ENCODE measurements around the gene ILKAP. TPM values are rescaled to one million over a fixed set of nuclear protein-coding genes. Genes with fewer than 3 reads are reported as not detected.

The ILKAP gene
- total and polyA plus RNA-seq, 2 donors (not counting 1 experiment from before 2014, with no cell fraction given) = 27.9 to 31.3 TPM

GRCh38 chr2:238235331-238235732 lies 31.8 kb upstream of the ILKAP start:
- H3K4me3 ChIP-seq (replicated peaks in 1 of 4; ENCODE audit: control extremely low read depth in 1 of 4, insufficient read depth in 1 of 4, low read depth in 3 of 4, low read length in 4 of 4) = no peak overlapping the region
- peak; percentile 27 to 43 for DNase-seq (ENCODE audit: low read depth in 2 of 2)
- no peaks in the 10 kb centered on the region for H4K20me1 ChIP-seq (ENCODE audit: control insufficient read depth, extremely low read depth, insufficient read depth, low read length)

GRCh38 chr2:238233625-238234024 lies 30.1 kb upstream of the ILKAP start:
- no peak for TF ChIP-seq CTCF (conservative IDR thresholded peaks at IDR 0.05 in 1 of 2, IDR thresholded peaks at IDR 0.05 in 1 of 2; ENCODE audit: low read depth in 1 of 2, low read length in 2 of 2)
- no peak for TF ChIP-seq EZH2 (IDR thresholded peaks at IDR 0.05; ENCODE audit: low read length, missing control alignments)
- H3K4me3 ChIP-seq (replicated peaks in 1 of 4; ENCODE audit: control extremely low read depth in 1 of 4, insufficient read depth in 1 of 4, low read depth in 3 of 4, low read length in 4 of 4) = no peak overlapping the region

More at GRCh38 chr2:238235331-238235732, 31.8 kb upstream of the ILKAP start:
- Histone ChIP-seq H2AFZ (ENCODE audit: low read length) (no peak overlapping the region), H3K27ac (ENCODE audit: insufficient read depth, low read length) (no peak overlapping the region), H3K4me1 (ENCODE audit: control insufficient read depth, extremely low read depth, insufficient read depth, low read length) (no peaks in the 10 kb centered on the region), H3K9me3 (ENCODE audit: control insufficient read depth, insufficient read depth, low read depth, low read length) (no peaks in the 10 kb centered on the region), H3K27me3 (ENCODE audit: control insufficient read depth, insufficient read depth, low read length) (peaks cover 46% of the 10 kb centered on the region), H3K4me2 (ENCODE audit: extremely low read depth, insufficient read depth, low read length) (no peak overlapping the region), H3K9ac (ENCODE audit: insufficient read depth, low read length) (no peak overlapping the region), H3K36me3 (ENCODE audit: control insufficient read depth, insufficient read depth, low read length) (no peaks in the 10 kb centered on the region), H3K79me2 (ENCODE audit: control insufficient read depth, insufficient read depth, low read length) (no peaks in the 10 kb centered on the region)
- TF ChIP-seq EZH2 (IDR thresholded peaks at IDR 0.05; ENCODE audit: low read length, missing control alignments) (no peak), CTCF (conservative IDR thresholded peaks at IDR 0.05 in 1 of 2, IDR thresholded peaks at IDR 0.05 in 1 of 2; ENCODE audit: low read depth in 1 of 2, low read length in 2 of 2) (no peak)

GRCh38 chr2:238231809-238232208 lies 28.3 kb upstream of the ILKAP start:
- Histone ChIP-seq H3K36me3 (ENCODE audit: control insufficient read depth, insufficient read depth, low read length) (no peaks in the 10 kb centered on the region), H3K27me3 (ENCODE audit: control insufficient read depth, insufficient read depth, low read length) (peaks cover 44% of the 10 kb centered on the region), H3K79me2 (ENCODE audit: control insufficient read depth, insufficient read depth, low read length) (no peaks in the 10 kb centered on the region), H3K4me3 (replicated peaks in 1 of 4; ENCODE audit: control extremely low read depth in 1 of 4, insufficient read depth in 1 of 4, low read depth in 3 of 4, low read length in 4 of 4) (no peak overlapping the region), H3K4me2 (ENCODE audit: extremely low read depth, insufficient read depth, low read length) (no peak overlapping the region), H3K9me3 (ENCODE audit: control insufficient read depth, insufficient read depth, low read depth, low read length) (no peaks in the 10 kb centered on the region), H3K4me1 (ENCODE audit: control insufficient read depth, extremely low read depth, insufficient read depth, low read length) (no peaks in the 10 kb centered on the region), H3K9ac (ENCODE audit: insufficient read depth, low read length) (no peak overlapping the region), H2AFZ (ENCODE audit: low read length) (no peak overlapping the region), H4K20me1 (ENCODE audit: control insufficient read depth, extremely low read depth, insufficient read depth, low read length) (no peaks in the 10 kb centered on the region), H3K27ac (ENCODE audit: insufficient read depth, low read length) (no peak overlapping the region)
- DNase-seq (ENCODE audit: low read depth in 2 of 2) = no peak
- TF ChIP-seq CTCF (conservative IDR thresholded peaks at IDR 0.05 in 1 of 2, IDR thresholded peaks at IDR 0.05 in 1 of 2; ENCODE audit: low read depth in 1 of 2, low read length in 2 of 2) (no peak), EZH2 (IDR thresholded peaks at IDR 0.05; ENCODE audit: low read length, missing control alignments) (no peak)

More at GRCh38 chr2:238233625-238234024, 30.1 kb upstream of the ILKAP start:
- no peaks in the 10 kb centered on the region for H4K20me1 ChIP-seq (ENCODE audit: control insufficient read depth, extremely low read depth, insufficient read depth, low read length)
- no peaks in the 10 kb centered on the region for H3K79me2 ChIP-seq (ENCODE audit: control insufficient read depth, insufficient read depth, low read length)
- no peak overlapping the region for H3K9ac ChIP-seq (ENCODE audit: insufficient read depth, low read length)
- H3K4me2 ChIP-seq (ENCODE audit: extremely low read depth, insufficient read depth, low read length) = no peak overlapping the region
- DNase-seq (ENCODE audit: low read depth in 2 of 2) = no peak
- H3K27me3 ChIP-seq (ENCODE audit: control insufficient read depth, insufficient read depth, low read length) = peaks cover 56% of the 10 kb centered on the region
- no peaks in the 10 kb centered on the region for H3K4me1 ChIP-seq (ENCODE audit: control insufficient read depth, extremely low read depth, insufficient read depth, low read length)
- no peak overlapping the region for H3K27ac ChIP-seq (ENCODE audit: insufficient read depth, low read length)
- H3K36me3 ChIP-seq (ENCODE audit: control insufficient read depth, insufficient read depth, low read length) = no peaks in the 10 kb centered on the region
- H3K9me3 ChIP-seq (ENCODE audit: control insufficient read depth, insufficient read depth, low read depth, low read length) = no peaks in the 10 kb centered on the region
- H2AFZ ChIP-seq (ENCODE audit: low read length) = no peak overlapping the region

Data from fibroblast of lung (primary cell).